Myometrial cell (primary cell): Measurements from ENCODE around the gene ATXN2L. TPM values are rescaled to one million over a fixed set of nuclear protein-coding genes. Genes with fewer than 3 reads are reported as not detected.

Experiments used
- total RNA-seq: library from RNA; depleted of rRNA; stranded (reverse); fragments of >200 nt; gene quantifications from 2 replicates; pipeline ENCODE4 v1.2.3, GENCODE V29; 2015

ATXN2L gene, protein sequence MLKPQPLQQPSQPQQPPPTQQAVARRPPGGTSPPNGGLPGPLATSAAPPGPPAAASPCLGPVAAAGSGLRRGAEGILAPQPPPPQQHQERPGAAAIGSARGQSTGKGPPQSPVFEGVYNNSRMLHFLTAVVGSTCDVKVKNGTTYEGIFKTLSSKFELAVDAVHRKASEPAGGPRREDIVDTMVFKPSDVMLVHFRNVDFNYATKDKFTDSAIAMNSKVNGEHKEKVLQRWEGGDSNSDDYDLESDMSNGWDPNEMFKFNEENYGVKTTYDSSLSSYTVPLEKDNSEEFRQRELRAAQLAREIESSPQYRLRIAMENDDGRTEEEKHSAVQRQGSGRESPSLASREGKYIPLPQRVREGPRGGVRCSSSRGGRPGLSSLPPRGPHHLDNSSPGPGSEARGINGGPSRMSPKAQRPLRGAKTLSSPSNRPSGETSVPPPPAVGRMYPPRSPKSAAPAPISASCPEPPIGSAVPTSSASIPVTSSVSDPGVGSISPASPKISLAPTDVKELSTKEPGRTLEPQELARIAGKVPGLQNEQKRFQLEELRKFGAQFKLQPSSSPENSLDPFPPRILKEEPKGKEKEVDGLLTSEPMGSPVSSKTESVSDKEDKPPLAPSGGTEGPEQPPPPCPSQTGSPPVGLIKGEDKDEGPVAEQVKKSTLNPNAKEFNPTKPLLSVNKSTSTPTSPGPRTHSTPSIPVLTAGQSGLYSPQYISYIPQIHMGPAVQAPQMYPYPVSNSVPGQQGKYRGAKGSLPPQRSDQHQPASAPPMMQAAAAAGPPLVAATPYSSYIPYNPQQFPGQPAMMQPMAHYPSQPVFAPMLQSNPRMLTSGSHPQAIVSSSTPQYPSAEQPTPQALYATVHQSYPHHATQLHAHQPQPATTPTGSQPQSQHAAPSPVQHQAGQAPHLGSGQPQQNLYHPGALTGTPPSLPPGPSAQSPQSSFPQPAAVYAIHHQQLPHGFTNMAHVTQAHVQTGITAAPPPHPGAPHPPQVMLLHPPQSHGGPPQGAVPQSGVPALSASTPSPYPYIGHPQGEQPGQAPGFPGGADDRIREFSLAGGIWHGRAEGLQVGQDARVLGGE
- total RNA-seq: 45.6 and 60.1 TPM in 2 replicates

DNA sequence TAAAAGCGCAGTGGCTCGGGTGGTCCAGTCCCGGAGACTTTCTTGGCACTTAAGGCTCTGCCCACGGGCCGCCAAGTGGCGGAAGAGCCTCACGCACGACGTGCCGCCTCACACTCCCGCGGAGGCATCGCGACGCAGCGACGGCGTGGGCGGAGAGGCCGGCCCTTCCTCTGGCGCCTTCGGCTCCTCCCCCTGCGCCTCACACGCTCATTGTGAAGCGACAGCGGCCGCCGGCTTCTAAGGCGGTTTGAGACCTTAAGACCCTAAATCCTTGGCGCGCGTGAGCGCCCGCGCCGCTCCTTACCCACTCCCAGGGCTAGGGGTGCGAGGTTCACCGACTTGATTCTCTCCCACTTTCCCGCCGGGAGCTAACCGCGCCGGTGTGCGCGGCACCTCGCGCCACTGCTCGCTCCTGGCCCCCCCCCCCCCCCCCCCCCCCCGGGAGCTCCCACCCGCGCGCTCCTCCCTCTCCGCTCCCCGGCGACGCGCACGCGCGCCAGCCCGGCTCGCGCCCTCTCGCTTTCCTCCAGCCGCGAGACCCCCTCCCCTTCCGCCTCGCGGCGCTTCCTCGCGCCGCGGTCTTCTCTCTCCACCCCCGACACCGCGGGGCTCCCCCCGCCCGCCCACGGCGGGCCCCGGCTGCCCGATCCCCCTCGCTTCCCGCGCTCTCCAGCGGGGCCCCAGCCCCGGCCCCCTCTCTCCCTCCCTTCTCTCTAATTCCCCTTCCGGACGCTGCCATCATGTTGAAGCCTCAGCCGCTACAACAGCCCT lies at the start of gene ATXN2L:
Gene ATXN2L, plus strand, starts transcription at position 480 of the 771 bp plus-strand sequence. Its CDS starts 261 bp downstream, at position 741.

DNA sequence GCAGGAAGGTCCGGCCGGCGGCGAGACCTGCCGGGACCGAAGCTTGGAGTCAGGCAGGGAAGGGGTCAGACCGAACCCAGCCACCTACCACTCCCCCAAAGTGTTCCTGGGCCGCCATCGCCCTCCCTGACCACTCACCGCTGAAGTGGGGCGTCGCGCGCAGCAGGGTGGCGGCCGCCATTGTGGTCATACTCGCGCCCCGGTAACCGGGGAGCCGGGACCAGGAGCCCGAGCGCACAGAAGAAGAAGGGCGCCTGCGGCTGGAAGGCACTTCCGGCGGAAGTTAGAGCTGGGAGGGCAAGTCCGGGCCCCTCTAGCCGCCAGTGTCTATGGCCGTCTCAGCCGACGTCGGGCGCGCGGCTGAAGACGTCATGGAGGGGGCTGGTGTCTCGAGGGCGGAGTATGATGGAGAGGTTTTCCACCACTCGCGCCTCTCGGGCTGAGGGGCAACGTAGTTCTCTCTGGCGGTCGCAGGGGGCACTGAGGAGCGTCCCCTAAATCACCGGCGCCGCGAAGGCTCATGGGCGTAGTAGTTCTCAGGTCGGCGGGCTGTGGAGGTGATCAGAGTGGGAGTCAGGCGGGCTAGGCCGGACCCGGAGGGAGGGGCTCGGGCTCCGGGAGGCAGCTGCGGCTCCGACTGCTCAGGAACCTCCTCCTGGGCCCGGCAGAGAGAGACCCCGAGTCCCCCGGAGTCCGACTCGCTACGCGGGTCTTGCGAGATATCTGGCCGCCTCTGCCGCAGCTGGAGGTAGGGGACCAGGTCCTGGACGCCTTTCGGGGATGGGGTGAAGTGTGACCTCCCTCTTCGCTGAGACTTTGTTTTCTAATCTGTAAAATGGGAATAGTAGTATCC lies 23.5 kb downstream of the ATXN2L start, which contains the start of gene TUFM:
Gene TUFM, minus strand, starts transcription at position 269 of the 853 bp plus-strand sequence. Its CDS starts 79 bp downstream, at position 190.

DNA sequence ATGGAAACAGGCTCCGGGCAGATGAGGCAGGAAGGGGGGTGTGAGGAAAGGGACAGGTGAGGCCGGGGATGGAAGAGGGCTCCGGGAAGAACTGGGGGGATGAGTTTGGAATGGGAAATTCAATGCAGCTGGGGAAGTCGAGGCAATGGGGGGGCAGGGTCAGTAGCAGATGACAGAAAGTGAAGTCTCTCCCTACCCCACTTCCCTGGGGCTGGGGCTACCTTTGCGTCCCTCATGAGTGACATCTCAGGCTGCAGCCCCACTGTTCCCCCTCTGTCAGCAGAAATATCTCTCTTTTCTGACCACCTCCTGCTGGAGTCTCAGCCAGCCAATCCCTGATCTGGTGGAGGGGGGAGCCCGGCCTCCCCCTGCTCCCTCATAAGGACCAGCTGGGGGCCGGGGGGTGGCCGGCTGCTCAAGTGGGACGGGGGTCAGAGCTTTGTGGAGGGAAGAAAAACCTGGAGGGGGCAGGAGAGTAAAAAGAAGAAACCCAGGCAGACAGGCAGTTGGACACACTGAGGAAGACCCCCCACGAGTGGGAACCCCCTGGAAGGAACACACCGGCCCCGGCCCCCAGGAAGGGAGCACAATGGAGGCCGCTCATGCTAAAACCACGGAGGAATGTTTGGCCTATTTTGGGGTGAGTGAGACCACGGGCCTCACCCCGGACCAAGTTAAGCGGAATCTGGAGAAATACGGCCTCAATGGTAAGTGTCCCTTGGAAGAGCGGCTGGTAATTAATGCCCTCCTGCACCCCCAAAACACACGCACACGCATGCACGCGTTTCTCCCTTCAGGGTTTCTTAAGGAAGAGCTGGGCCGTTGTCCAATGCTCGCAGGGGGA lies 55.5 kb downstream of the ATXN2L start, which contains the start of gene ATP2A1:
Gene ATP2A1, plus strand, starts transcription at position 406 of the 844 bp plus-strand sequence. Its CDS starts 184 bp downstream, at position 590.

Other genes with a start within 250 kb of the ATXN2L start
- gene SULT1A2, start 225.9 kb upstream of the ATXN2L start, total RNA-seq: 0.58 TPM in 1 of 2 replicates, not detected in the other
- gene SULT1A1, start 213.0 kb upstream of the ATXN2L start, total RNA-seq: 4.6 and 5.2 TPM in 2 replicates
- not detected in 2 replicates for gene NPIPB8, start 184.9 kb upstream of the ATXN2L start, total RNA-seq
- gene EIF3C, start 111.5 kb upstream of the ATXN2L start, total RNA-seq: 127 and 137 TPM in 2 replicates
- not detected in 2 replicates for gene NPIPB9, start 71.2 kb upstream of the ATXN2L start, total RNA-seq
- gene TUFM, start 23.3 kb downstream of the ATXN2L start, total RNA-seq: 204 and 207 TPM in 2 replicates
- gene SH2B1, start 40.8 kb downstream of the ATXN2L start, total RNA-seq: 30.6 and 36.7 TPM in 2 replicates
- 0.29 TPM in 1 of 2 replicates, not detected in the other for gene ATP2A1, start 55.5 kb downstream of the ATXN2L start, total RNA-seq
- 22.2 and 31.4 TPM in 2 replicates for gene RABEP2, start 102.2 kb downstream of the ATXN2L start, total RNA-seq
- not detected in 2 replicates for gene CD19, start 109.0 kb downstream of the ATXN2L start, total RNA-seq
- 20.0 and 21.6 TPM in 2 replicates for gene NFATC2IP, start 127.9 kb downstream of the ATXN2L start, total RNA-seq
- 47.6 and 53.7 TPM in 2 replicates for gene SPNS1, start 151.8 kb downstream of the ATXN2L start, total RNA-seq
- 0.58 TPM in 1 of 2 replicates, not detected in the other for gene LAT, start 162.1 kb downstream of the ATXN2L start, total RNA-seq